ENCODE results near the gene ANK3.

Gene ANK3

DNA sequence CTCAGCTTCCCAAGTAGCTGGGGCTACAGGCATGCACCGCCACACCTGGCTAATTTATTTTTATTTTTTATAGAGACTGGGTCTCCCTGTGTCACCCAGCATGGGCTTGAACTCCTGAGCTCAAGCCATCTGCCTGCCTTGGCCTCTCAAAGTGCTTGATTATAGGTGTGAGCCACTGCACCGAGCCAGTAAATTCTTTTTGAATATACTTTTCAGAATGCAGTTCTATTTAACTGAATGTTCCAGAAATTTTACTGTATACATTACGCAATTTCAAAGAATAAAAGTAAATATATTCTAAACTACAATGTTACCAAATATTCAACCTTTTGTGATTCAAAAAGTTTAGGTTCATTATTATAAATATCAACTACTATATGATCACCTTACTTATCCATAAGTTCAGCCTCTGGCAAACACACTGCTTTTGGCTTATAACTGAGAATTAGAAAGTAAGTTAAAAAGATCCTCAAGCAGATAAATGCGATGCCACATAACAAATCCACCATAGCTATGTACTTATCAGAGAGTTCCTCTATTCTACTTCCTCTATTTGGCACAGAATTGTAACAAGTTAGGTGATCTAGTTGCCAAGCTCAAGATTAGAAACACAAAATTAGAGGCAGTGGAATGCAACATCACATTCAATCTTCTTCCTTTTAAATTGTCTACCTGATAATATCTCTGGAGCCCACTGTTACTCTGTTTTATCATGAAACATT lies 118.2 kb downstream of the ANK3 start:
- DNase-seq, result no peak

DNA sequence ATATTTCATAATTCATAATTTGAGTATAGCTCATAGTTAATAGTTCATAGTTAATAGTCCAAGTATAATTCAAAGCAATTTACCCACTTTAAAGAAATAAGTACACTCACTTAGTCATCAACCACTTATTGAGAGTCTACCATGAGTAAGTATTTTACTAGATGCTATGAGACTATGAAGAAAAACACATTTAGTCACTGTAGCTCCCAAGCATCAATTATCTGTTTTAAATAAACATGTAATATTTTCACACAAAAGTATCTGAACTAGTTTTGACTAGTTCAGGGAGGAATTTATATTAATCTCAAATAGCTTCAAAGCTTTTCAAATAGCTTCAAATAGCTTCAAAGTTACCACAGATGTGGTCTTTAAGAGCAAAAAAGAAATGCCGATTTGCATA lies 119.2 kb downstream of the ANK3 start:
- no peak for DNase-seq

DNA sequence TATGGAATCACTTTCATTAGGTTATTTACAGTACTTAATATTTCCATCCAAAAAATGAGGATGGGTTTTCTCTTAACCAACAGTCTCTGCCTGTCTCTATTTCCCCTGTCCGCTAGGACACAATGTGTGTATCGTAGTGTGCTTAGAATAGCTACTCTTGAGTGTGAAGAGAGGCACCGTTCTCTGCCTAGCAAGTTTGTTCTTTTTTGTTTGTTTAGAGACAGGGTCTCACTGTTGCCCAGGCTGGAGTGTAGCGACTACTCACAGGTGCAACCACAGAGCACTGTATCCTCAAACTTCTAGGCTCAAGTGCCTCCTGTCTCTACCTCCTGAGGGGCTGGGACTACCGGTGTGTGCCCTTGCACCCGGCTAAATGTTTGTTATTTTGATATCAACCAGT lies 121.9 kb downstream of the ANK3 start:
- DNase-seq, result no peak

DNA sequence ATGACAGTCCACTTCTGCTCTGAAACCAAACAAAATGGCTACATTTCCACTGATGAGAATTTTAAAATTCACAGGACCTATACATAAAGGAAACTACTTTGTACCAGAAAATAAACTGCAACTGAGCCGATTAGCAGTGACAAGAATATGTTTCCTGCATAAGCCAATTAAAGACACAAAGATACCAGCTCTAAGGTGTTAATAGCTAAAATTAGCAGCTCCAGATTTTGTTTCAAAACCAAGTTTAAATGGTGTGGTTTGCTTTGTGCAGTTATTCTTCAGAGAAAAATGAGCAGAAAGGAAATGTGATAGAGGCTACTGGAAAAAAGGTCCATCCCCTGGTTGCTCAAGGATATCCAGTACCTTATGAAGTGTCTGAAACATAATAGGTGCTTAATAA lies 123.2 kb downstream of the ANK3 start:
- no peak for DNase-seq

DNA sequence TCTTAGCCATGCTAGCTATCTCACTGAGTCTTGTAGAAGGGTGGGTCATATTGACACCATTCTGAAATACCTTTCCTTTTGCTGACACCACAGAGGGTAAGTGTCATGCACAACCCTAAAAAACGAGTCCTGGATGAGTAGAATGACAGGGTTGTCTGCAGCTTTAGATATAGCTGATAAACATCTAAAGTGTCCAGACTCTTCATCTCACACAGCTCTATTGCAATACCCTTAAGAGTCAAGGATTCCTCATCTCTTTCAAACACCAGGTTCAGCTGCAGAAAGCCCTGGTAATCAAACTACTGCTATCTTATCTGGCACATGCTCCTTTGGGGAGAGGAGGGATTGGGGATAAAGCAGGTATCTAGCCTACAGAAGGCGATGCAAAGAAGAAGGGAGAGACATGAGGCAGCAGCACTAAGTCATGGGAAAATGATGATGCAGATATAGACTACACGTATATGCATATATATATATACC lies 127.0 kb downstream of the ANK3 start:
- DNase-seq, result no peak

DNA sequence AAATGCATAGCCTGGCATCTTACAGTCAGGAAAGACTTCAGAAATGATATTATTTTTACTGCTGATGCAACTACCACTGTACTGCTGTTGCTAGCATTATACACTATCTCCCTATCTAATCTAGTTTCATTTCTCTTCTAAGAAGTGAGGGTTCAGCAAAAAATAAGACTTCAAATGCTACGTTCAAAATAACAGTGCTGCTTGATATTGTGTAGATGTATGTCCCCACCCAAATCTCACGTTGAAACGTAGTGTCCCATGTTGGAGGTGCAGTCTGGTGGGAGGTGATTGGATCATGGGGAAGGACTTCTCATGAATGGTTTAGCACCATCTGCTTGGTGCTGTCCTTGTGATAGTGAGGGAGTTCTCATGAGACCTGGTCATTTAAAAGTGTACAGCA lies 129.4 kb downstream of the ANK3 start:
- no peak for DNase-seq

DNA sequence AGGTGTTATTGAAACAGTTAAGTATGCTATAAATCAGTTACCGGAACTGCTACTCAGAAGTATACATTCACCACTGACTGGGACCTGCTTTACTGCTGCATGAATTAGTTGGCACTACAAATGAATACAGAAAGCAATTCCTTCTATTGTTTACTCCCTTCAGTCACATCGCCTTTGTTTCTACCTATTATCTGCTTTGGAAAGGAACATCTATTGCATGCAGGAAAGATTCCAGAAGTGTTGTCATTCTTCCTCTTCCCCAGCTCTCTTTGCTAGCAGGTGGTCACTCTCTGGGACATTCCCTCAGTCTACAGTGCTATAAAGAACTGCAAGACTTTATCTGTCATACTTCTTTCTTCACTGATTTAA lies 131.3 kb downstream of the ANK3 start:
- DNase-seq, result no peak

DNA sequence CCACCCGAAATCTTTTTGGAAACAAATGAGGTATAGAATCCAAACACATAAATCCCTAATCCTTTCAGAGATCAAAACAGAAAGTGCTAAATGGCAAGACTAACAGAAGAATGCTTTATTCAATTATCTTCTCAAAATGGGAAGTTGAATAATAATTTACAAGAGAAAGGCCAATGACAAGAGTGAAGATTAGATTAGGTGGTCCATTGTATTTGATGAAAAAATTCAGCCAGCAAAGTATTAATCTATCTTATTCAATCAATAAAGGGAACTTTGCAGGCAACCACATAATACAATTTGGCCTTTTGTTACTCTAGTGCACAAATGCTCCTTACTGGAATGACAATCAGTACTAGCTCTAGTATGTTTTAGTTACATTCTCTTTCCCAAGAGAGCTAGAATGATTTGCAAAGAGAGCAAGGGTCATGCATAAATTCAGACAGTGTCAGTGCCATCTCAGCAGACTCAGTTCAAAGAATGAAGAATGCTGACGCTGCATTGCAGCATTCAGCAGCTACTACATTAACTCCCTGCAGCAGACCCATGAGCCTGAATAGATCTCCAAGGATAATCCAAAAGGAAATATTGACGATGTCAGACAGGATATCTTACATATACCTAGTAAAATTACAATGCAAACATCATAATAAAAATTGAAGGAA lies 131.8 kb downstream of the ANK3 start:
- DNase-seq, result no peak

DNA sequence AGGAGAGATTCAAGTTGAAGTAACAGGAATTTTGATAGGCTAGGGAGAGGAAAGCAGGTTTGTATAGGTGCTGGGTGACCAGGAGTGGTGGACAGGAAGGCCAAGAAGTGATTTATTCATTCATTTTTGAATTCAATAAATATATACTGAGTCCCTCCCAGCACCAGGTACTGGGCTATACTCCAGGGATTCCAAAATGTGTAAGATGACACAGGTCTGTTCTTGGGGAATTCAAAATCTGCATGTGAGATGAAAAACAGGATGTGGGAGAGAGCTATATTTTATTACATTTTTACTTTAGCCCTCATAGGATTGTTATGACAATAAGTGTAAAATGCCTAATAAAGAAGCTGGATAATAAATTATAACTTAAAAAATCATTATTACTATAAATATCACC lies 134.9 kb downstream of the ANK3 start:
- no peak for DNase-seq

DNA sequence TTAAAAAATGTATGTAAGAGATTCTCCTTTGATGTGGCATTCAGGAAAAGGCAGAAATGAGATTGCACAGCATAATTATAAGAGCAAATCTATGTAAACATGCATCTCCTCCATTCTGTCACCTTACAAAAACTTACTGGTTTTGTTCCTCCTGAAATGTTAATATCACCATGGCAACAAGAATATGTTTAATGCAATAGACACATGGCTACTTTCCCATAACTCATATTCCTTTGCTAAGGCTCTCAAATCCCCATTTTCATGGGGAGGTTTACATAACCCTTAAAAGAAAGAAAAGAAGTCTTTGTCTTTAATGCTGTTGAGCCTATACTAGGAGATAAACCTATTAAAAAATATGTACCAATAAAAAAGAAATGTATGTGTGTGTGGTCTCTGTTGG lies 136.2 kb downstream of the ANK3 start:
- DNase-seq, result no peak

DNA sequence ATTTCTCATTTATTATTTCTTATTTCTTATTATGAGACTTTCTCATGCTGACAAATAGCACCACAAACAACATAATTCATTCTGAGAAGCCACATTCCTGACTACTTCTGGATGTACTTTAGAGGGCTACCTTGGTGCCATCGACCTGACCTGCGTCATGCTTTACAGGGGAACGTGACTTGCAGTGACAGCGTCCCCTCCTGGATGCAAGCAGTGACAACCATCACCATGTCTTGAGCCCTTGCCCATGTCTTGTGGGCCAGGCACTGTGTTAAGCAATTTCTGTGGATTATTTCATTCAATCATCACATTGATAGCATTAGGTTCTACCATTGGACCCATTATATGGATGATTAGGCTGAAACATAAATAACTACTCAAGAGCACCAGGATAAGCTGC lies 137.0 kb downstream of the ANK3 start:
- DNase-seq, result no peak

DNA sequence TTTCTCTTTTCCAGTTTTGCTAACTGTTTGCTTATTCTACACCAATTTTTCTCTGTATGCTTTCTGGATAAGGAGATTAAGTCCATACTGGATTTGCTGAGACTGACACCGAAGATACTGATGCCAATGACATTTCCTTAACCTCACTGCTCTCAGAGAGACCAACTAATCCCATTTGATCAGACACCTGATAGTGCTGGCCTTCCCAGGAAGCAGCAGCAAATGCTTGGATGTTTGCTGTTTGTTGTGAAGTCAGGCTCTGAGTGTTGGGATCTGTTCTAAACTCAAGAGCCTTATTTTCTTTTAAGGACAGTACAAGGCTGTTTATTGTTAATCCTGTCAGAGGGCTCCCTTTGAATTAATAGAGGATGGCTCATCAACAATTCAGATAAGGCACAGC lies 143.3 kb downstream of the ANK3 start:
- DNase-seq, result no peak

DNA sequence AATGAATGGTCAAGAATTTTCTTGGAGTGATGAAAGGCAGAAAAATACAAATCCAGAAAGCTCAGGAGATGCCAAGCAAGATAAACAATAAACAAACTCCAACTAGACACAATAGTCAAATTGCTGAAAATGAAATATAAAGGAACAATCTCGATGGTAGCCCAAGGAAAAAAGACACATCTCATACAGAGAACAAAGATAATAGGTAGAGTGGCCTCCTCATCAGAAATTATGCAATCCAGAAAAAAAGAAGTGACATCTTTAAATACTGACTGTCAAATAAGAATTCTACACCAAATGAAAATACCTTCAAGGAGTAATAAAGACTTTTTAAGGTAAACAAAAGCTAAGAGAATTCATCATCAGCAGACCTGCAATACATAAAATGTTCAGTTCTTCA lies 150.4 kb downstream of the ANK3 start:
- DNase-seq, result no peak

DNA sequence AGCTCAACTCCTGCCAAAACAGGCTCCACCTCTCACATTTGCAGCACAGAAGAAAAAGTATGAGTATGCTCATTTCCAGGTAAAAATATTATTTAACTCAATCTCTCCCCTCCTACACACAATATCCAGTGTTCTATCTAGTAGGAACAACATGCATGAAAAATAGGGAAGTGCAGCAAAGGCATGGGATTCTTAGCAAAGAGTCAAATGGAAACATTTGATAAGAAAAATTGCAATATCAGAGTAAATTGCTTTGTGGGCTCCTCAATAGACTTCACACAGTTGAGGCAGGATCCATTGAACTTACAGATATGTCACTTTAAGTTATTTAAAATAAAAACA lies 150.9 kb downstream of the ANK3 start:
- DNase-seq, result no peak

DNA sequence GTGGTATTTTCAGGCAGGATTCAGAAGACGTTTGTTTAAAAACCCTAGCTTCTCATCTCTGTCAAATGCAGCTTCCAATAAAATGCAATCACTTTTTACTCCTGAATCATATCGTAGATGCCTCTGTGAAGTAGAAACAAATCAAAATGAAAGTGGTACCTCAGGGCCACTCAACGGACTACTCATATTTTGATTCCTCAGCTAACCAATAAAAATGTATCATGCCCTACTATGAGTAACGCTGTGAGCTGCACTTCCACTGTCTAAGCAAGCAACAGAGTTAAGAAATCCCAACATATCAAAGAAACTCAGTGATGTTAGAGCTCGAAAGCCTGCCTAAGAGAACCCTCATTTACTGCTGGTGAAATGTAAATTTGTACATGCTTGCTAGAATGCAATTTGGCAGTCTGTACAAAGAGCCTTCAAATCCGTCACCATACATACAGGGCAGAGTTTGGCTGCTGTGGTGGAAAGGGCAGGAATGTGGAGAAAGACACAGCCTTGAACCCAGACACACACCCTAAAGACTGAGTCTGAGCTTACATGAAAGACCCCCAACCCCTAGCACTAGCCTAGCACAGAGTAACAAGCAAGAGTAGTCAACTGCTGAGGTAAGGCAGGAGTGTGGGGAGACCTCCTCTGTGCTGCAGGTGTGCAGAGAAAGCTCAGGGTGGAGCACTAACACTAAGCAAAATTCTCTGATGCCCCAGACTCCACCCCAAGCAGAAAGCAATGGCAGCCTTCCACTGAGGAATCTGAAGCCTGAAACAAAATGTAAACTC lies 151.5 kb downstream of the ANK3 start:
- no peak for DNase-seq

DNA sequence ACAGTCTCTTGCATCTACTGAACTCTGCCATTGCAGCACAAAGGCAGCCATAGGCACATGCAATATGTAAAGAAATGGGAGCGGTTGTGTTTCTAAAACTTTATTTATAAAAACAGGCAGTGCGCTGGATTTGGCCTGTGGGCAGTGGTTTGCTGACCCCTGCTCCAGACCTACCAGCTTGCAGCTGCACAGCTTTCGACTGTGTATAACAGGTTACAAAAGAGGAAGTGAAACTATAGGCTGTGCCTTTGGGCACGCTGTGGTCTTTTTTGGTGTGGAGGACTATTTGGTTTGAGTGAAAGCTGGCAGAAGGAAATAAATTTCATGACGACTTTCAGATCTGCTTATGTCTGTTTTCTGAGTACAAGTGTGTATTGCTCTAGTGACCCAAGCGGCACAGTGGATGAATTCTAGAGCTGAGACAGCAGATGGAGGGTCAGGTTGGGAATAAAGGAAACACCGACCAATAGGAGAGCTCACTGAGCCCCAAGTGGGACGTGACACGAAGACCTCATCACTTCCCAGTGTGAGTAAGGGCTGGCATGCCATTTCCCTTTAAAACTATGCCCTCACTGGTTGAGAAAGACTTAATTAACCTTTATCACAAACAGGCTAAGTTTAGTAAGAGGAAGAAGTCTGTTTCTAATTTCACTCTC lies 152.7 kb downstream of the ANK3 start:
- no peak for DNase-seq

DNA sequence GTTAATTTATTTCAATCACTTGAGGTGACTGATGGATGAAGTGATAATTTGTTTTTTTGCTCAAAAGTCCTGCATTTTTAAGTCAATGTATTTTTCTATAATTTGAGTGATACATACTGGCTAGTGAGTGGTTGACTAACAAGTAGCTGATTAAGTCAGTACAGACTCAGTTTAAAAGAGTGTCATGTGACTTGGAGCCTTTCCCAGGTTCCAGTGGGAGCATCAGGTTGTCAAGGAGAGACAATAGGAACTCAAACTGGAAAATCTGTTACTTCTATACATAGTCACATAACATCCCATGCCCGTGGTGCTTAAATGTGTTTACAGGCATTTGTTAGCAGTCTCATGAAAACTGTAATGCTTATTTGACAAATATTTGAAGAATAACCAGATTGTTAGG lies 154.7 kb downstream of the ANK3 start:
- no peak for DNase-seq

DNA sequence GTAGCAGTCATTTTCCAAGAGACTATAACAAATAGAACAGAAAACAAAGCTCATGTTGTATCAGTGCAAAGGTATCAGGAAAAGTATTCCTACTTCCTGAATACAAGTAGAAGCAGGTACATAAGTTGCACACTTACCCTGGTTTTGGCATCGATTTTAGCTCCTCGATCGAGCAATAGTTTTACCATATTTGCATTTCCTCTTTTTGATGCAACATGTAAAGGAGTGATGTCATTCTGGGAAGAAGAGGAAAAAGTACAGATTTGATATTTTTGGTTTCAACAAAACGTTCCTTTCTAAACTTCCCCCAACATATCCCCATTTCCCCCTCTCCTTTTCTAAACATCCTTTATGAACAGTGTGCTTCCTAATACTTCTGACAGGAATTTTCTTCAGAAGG lies 155.1 kb downstream of the ANK3 start:
- DNase-seq, result no peak

DNA sequence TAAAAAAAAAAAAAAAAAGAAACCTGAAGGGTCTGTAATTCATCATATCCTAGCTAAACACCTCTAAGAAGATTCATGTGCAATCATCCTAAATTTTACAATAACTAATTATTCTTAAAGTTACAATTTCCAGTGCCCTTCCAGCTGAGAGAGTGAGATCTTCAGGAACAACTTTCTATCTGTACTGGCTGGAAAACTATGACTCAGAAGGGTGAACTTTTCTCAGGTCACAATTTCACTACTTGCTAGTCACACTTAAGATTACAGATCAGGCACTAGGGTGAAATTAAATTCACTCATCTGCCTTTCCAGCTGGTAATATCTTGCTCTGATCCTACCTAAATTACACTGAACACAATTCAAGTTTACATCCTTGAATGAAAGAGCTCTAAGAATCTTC lies 158.8 kb downstream of the ANK3 start:
- DNase-seq, result no peak

DNA sequence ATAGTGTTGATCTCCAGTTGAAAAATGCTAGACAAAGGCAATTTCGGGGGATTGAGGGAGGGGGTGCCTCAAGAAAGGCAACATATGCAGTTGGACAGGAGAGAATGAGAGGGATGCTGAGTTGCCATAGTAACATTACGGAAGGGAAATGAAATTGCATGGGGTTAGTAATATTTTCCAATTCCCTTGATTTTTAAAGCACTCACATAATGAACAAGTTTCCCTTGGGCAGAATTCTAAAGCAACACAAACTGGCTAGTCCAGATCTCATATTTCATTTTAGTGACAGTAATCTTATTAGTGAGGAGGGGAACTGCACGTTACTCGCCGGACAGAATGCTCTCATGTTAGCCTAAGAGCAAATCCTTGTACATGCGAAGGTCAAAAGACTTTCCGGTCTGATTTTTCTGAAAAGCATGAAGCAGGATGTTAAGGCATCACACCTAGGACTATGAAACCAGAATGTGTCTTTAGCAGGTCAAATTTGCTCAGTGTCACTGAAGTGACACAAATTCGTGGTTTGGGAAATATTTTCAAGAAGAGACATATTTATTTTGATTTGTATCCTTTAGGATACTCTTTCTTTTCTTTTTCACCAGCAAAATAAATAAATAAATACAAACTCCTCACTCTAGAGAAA lies 165.5 kb downstream of the ANK3 start:
- no peak for DNase-seq

DNA sequence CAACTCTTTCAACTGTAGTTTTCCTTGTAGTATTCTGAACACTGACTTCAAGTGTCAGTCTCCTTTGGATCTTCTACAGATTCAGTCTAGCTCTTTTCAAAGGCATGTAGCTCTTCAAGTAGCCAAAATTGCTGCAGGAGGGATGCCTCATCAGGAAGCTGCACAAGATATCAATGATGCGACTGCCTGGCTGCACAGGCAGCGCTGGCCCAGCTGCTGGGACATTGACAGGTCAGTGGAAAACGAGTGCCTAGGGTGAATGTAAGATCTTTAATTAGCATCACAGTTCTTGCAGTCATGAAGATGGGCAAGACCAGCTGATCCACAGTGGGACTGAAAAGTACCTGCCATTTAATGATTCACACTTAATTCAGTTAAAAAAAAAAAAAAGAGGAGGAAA lies 167.6 kb downstream of the ANK3 start:
- DNase-seq, result no peak

DNA sequence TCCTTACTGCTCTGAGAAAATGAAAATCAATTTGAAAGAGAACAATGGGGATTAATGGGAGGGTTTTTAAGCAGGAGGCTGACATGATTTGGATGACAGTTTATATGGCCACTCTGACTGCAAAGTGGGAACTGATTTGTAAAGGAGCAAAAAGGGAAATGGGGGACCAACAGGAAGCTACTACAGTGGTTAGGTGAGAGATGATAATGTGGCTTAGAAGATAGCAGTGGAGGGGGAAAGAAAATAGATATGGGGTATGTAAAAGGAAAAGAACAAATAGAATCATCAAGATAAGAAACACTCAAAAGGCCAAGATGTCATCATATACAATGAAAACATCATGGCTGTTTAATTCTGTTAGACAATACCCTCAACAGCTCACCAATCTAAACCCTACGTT lies 177.5 kb downstream of the ANK3 start:
- no peak for DNase-seq

DNA sequence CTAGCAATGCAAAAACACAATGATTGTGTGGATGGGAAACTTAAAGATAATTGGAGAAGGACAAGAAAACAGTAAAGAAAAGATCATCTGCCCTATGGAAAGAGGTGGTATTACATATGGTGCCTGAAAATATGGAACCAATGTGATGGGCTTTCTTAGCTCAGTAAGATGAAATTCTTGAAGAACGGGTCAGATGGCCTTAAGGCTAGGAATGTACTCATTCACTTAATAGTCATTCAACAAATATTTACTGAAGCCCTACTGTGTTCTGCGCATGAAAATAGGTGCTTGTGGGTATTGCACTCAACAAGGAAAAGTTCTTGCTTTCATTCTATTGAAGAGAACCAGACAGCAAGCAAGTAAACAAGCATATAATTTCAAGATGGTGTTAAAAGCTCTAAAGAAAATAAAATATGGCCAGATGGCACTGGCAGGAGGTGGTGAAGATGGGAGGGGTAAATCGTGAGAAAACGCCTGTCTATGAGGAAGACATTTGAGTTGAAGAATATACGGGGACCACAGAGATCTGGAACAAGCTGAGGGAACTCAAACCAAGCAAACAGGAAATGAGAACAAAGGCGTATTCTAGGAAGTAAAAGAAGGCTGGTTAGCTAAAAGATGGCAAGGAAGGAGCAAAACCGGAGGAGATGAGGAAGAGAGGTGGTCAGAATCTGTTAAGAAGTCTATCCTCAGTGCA lies 179.7 kb downstream of the ANK3 start:
- DNase-seq, result no peak

All from activated T-cell treated with anti-CD3 and anti-CD28 coated beads, Interleukin-2, amount 50 U/mL, for 1 hour (primary cell).